K562 (cell line): Measurements from ENCODE around the gene PMEPA1. TPM values are rescaled to one million over a fixed set of nuclear protein-coding genes. Genes with fewer than 3 reads are reported as not detected.
A peak's percentile ranks its signal among the peaks of the same experiment; 100 is the strongest.

Experiments used
- CHD4 ChIP-seq: fragments of 200-600 bp; sonication (generic); IDR thresholded peaks from 3 replicates; pipeline ENCODE4 v1.6.1; 2012; ENCODE audit warnings: low read depth, mild to moderate bottlenecking, mixed read lengths, low read length, inconsistent platforms; ENCODE audit not compliant: insufficient read depth, insufficient replicate concordance, poor library complexity, severe bottlenecking
- COPS2 ChIP-seq: fragments of 450-650 bp; conservative IDR thresholded peaks from 2 replicates; pipeline ENCODE4 v1.6.1; 2016; ENCODE audit warnings: mild to moderate bottlenecking, moderate library complexity
- CTBP1 ChIP-seq: fragments of 450-650 bp; IDR thresholded peaks from 2 replicates; pipeline ENCODE4 v1.6.1; 2016; ENCODE audit warnings: borderline replicate concordance
- ELF1 ChIP-seq: fragments of 200-800 bp; sonication (Bioruptor generic); IDR thresholded peaks from 2 replicates; pipeline ENCODE4 v1.6.1; 2016; ENCODE audit warnings: missing genetic modification characterization, missing compliant biosample characterization
- ETS2 ChIP-seq: IDR thresholded peaks from 2 replicates; pipeline ENCODE4 v1.6.1; 2016; ENCODE audit warnings: borderline replicate concordance, missing genetic modification characterization, mild to moderate bottlenecking, moderate library complexity, missing compliant biosample characterization; ENCODE audit not compliant: poor library complexity, severe bottlenecking
- GATA2 ChIP-seq: sonication (generic); formaldehyde crosslinking; IDR thresholded peaks from 2 replicates; pipeline ENCODE4 v1.4.0; 2020; ENCODE audit warnings: mild to moderate bottlenecking, missing genetic modification reagents
- HDAC1 ChIP-seq, 2 experiments: fragments of 450-650 bp; IDR thresholded peaks; 2 replicates each; pipeline ENCODE4 v1.6.1; 2016 to 2017; ENCODE audit warnings: inconsistent platforms in 1 of 2, mild to moderate bottlenecking in 1 of 2, moderate library complexity in 1 of 2
- KLF1 ChIP-seq: fragments of 450-650 bp; IDR thresholded peaks from 2 replicates; pipeline ENCODE4 v1.6.1; 2016; ENCODE audit warnings: missing genetic modification characterization, missing compliant biosample characterization
- NBN ChIP-seq: fragments of 450-650 bp; IDR thresholded peaks from 2 replicates; pipeline ENCODE4 v1.6.1; 2016; ENCODE audit warnings: low read depth, mild to moderate bottlenecking
- NR1H2 ChIP-seq: sonication (generic); formaldehyde crosslinking; IDR thresholded peaks from 2 replicates; pipeline ENCODE4 v1.4.0; 2020; ENCODE audit warnings: mild to moderate bottlenecking, missing genetic modification reagents
- POLR2B ChIP-seq: fragments of 450-650 bp; IDR thresholded peaks from 2 replicates; pipeline ENCODE4 v1.6.1; 2018; ENCODE audit warnings: low read depth; ENCODE audit not compliant: partially characterized antibody
- SMARCA5 ChIP-seq: fragments of 450-650 bp; IDR thresholded peaks from 2 replicates; pipeline ENCODE4 v1.6.1; 2016
- ZNF12 ChIP-seq: sonication (generic); formaldehyde crosslinking; IDR thresholded peaks from 2 replicates; pipeline ENCODE4 v1.4.0; 2020; ENCODE audit warnings: mild to moderate bottlenecking, missing genetic modification reagents
- ZNF134 ChIP-seq: fragments of 250-450 bp; sonication (Bioruptor Pico); conservative IDR thresholded peaks from 2 replicates; pipeline ENCODE4 v1.4.0; 2020
- ZNF445 ChIP-seq: fragments of 250-450 bp; sonication (Bioruptor Pico); IDR thresholded peaks from 2 replicates; pipeline ENCODE4 v1.4.0; 2020; ENCODE audit warnings: low read depth, mild to moderate bottlenecking, moderate library complexity
- ZNF644 ChIP-seq: fragments of 200-800 bp; sonication (Bioruptor generic); IDR thresholded peaks from 2 replicates; pipeline ENCODE4 v1.6.1; 2016; ENCODE audit warnings: low read depth, missing genetic modification characterization, missing compliant biosample characterization
- polyA plus RNA-seq, 8 experiments: library from polyadenylated mRNA; depleted of rRNA in 4 of 8; stranded (reverse) in 5 of 8; unstranded in 3 of 8; fragments of >200 nt; fragmentation: Nextera tagmentation in 2 of 8; fragmentation: Illumina TruSeq in 1 of 8; extraction: Ambion mirVana in 2 of 8; extraction: Trizol in 1 of 8; gene quantifications; 2 replicates each; pipeline versions ENCODE4 v1.2.1 to v1.2.3, GENCODE V29; 2011 to 2014; ENCODE audit warnings: inconsistent platforms in 1 of 8, missing spikeins in 1 of 8
- total RNA-seq, 7 experiments: library from RNA; depleted of rRNA in 6 of 7; stranded (reverse); fragments of >200 nt in 6 of 7; fragmentation: Illumina TruSeq in 2 of 7; extraction: Trizol in 2 of 7; gene quantifications; 2 replicates each; pipeline versions ENCODE4 v1.2.1 to v1.2.3, GENCODE V29; 2011 to 2021; ENCODE audit warnings: low replicate concordance in 1 of 7
- TF ChIP-seq, protein P1 (sequence below): sonication (generic); formaldehyde crosslinking; IDR thresholded peaks from 2 replicates; pipeline ENCODE4 v1.8.0; 2022; ENCODE audit warnings: mild to moderate bottlenecking, missing genetic modification reagents, borderline replicate concordance
- TF ChIP-seq, protein P2 (sequence below): sonication (generic); IDR thresholded peaks from 2 replicates; pipeline ENCODE4 v1.6.1; 2016
- TF ChIP-seq, protein P3 (sequence below): fragments of 250-450 bp; sonication (Bioruptor Pico); IDR thresholded peaks from 2 replicates; pipeline ENCODE4 v1.5.0; 2020; ENCODE audit warnings: mild to moderate bottlenecking, borderline replicate concordance
- TF ChIP-seq, protein P4 (sequence below): fragments of 250-450 bp; sonication (Bioruptor Pico); IDR thresholded peaks from 2 replicates; pipeline ENCODE4 v1.4.0; 2020; ENCODE audit warnings: mild to moderate bottlenecking, moderate library complexity, borderline replicate concordance

PMEPA1 gene
- total and polyA plus RNA-seq, 9 of the 15 experiments (the other 6 are each of a cell fraction or from before 2014, with no cell fraction given): 0.16 TPM; not detected in 8

DNA sequence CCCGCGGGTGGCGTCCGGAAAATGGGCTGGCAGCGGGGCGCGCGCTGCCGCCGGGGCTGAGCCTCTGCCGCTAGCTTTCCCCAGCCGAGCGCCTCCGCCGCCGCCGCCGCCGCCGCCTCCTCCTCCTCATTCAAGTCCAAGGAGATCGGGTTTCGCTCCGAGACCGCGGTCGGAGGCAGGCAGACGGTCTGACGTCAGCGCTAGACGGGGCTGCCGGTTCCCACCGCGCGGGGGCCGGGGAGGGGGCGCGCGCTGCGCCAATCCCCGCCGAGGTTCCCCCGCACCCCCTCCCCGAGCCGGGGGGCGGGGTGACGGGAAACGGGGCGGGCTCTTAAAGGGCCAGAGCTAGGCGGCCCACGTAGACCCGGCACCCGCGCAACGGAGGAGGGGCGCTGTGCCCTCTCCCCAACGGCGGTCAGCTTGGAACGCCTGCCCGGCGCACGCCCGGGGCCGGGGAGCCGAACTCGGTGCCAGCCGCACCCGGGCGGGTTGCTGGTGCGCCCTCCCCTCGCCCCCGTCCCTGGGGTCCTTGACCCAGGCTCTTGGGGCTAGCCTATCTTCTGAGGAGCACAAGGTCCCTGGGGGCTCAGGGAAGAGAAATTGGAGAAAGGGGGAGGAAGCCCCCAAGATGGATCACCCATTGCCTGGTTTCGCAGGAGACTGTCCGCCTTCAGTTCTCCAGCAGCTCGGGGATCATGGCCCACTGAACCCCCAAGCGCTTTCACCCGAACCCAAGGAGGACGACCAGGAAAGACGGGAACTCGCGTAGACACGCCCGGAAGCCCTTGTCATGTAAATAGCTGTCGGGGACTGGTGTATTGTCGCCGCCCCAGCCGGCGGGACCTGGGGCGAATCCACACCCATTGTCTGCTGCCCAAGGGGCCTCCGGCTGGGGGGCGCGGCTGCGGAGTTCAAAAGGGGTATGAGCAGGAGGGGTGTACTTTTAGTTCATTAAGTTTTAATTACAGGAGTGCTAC, at the start of gene PMEPA1 (continued):
- TF ChIP-seq, protein P1, sequence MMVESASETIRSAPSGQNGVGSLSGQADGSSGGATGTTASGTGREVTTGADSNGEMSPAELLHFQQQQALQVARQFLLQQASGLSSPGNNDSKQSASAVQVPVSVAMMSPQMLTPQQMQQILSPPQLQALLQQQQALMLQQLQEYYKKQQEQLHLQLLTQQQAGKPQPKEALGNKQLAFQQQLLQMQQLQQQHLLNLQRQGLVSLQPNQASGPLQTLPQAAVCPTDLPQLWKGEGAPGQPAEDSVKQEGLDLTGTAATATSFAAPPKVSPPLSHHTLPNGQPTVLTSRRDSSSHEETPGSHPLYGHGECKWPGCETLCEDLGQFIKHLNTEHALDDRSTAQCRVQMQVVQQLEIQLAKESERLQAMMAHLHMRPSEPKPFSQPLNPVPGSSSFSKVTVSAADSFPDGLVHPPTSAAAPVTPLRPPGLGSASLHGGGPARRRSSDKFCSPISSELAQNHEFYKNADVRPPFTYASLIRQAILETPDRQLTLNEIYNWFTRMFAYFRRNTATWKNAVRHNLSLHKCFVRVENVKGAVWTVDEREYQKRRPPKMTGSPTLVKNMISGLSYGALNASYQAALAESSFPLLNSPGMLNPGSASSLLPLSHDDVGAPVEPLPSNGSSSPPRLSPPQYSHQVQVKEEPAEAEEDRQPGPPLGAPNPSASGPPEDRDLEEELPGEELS (CRISPR knock-in tag): no peak
- TF ChIP-seq ETS2 (tag) (no peak), NR1H2 (CRISPR knock-in tag) (no peak), HDAC1 (IDR thresholded peaks at IDR 0.05) (no peak), CHD4 (no peak), ZNF445 (CRISPR knock-in tag) (no peak), GATA2 (no peak), COPS2 (no peak), POLR2B (no peak), ELF1 (tag) (no peak), NBN (no peak), ZNF12 (CRISPR knock-in tag) (no peak), CTBP1 (peak; percentile 51), ZNF644 (no peak), SMARCA5 (no peak), ZNF134 (no peak), KLF1 (no peak)
- TF ChIP-seq, protein P2, sequence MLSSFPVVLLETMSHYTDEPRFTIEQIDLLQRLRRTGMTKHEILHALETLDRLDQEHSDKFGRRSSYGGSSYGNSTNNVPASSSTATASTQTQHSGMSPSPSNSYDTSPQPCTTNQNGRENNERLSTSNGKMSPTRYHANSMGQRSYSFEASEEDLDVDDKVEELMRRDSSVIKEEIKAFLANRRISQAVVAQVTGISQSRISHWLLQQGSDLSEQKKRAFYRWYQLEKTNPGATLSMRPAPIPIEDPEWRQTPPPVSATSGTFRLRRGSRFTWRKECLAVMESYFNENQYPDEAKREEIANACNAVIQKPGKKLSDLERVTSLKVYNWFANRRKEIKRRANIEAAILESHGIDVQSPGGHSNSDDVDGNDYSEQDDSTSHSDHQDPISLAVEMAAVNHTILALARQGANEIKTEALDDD: no peak
- TF ChIP-seq, protein P3, sequence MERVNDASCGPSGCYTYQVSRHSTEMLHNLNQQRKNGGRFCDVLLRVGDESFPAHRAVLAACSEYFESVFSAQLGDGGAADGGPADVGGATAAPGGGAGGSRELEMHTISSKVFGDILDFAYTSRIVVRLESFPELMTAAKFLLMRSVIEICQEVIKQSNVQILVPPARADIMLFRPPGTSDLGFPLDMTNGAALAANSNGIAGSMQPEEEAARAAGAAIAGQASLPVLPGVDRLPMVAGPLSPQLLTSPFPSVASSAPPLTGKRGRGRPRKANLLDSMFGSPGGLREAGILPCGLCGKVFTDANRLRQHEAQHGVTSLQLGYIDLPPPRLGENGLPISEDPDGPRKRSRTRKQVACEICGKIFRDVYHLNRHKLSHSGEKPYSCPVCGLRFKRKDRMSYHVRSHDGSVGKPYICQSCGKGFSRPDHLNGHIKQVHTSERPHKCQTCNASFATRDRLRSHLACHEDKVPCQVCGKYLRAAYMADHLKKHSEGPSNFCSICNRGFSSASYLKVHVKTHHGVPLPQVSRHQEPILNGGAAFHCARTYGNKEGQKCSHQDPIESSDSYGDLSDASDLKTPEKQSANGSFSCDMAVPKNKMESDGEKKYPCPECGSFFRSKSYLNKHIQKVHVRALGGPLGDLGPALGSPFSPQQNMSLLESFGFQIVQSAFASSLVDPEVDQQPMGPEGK (CRISPR knock-in tag): no peak
- TF ChIP-seq, protein P4, sequence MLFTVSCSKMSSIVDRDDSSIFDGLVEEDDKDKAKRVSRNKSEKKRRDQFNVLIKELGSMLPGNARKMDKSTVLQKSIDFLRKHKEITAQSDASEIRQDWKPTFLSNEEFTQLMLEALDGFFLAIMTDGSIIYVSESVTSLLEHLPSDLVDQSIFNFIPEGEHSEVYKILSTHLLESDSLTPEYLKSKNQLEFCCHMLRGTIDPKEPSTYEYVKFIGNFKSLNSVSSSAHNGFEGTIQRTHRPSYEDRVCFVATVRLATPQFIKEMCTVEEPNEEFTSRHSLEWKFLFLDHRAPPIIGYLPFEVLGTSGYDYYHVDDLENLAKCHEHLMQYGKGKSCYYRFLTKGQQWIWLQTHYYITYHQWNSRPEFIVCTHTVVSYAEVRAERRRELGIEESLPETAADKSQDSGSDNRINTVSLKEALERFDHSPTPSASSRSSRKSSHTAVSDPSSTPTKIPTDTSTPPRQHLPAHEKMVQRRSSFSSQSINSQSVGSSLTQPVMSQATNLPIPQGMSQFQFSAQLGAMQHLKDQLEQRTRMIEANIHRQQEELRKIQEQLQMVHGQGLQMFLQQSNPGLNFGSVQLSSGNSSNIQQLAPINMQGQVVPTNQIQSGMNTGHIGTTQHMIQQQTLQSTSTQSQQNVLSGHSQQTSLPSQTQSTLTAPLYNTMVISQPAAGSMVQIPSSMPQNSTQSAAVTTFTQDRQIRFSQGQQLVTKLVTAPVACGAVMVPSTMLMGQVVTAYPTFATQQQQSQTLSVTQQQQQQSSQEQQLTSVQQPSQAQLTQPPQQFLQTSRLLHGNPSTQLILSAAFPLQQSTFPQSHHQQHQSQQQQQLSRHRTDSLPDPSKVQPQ (CRISPR knock-in tag): no peak
